Heart right ventricle (tissue), 16 donors: ENCODE data around the gene OR13A1. TPM values are rescaled to one million over a fixed set of nuclear protein-coding genes. Genes with fewer than 3 reads are reported as not detected.
"Not testable (repeated sequence)": the region's sequence is repeated elsewhere in the genome, so short reads cannot be mapped to it uniquely, and the experiment has no call there.

Experiments
- ATAC-seq, 8 donors: fragments of 200-7000 bp; cut with Tn5 transposase; one replicate each; pipeline ENCODE4 v1.9.1; 2020; ENCODE audit warnings: mild to moderate bottlenecking in 8 of 8, moderate library complexity in 8 of 8, moderate number of reproducible peaks in 1 of 8
- DNase-seq, 2 donors: peaks; one replicate each; pipeline ENCODE4 v3.0.0-alpha.2; 2020
- H3K27ac ChIP-seq, 10 donors: fragments of 200-600 bp; sonication (generic) in 2 of 10; one replicate each; pipeline versions ENCODE4 v1.5.0 to v1.8.0; 2020 to 2022; ENCODE audit warnings: mild to moderate bottlenecking in 3 of 10
- H3K27me3 ChIP-seq, 7 donors: fragments of 200-600 bp; one replicate each; pipeline ENCODE4 v1.8.0; 2021 to 2022; ENCODE audit warnings: mild to moderate bottlenecking in 2 of 7
- H3K36me3 ChIP-seq, 9 donors: fragments of 200-600 bp; sonication (generic) in 1 of 9; one replicate each; pipeline versions ENCODE4 v1.5.0 to v1.8.0; 2020 to 2022; ENCODE audit warnings: mild to moderate bottlenecking in 2 of 9
- H3K4me1 ChIP-seq, 9 donors: fragments of 200-600 bp; sonication (generic) in 1 of 9; one replicate each; pipeline versions ENCODE4 v1.5.0 to v1.8.0; 2020 to 2022; ENCODE audit warnings: mild to moderate bottlenecking in 4 of 9
- H3K4me3 ChIP-seq, 10 donors: fragments of 200-600 bp; sonication (generic) in 2 of 10; one replicate each; pipeline versions ENCODE4 v1.5.0 to v1.8.0; 2020 to 2022; ENCODE audit warnings: mild to moderate bottlenecking in 7 of 10, moderate library complexity in 2 of 10
- H3K9me3 ChIP-seq, 11 donors: fragments of 200-600 bp in 10 of 11; sonication (generic) in 2 of 11; one replicate each; pipeline versions ENCODE4 v1.5.0 to v1.8.0; 2013 to 2022; ENCODE audit warnings: mild to moderate bottlenecking in 2 of 11, control low read depth in 1 of 11, moderate library complexity in 1 of 11
- WGBS, 2 donors: extraction: QIAGEN DNeasy Blood & Tissue Kit; methylation state at CpG; one replicate each; pipeline ENCODE4 v1.1.7; 2013; ENCODE audit warnings: inconsistent platforms in 1 of 2; 5-methylcytosine and 5-hydroxymethylcytosine counted together
- intact Hi-C, 10 donors: fragments of 100-400 bp; cut with DNase I; formaldehyde crosslinking; loops; one replicate each; pipeline versions ENCODE4 v1.11.1 to v1.14.2; 2022
- polyA plus RNA-seq, 2 donors: library from polyadenylated mRNA; stranded (reverse); fragments of 200-250 nt; gene quantifications; one replicate each; pipeline ENCODE4 v1.2.3, GENCODE V29; 2013
- total RNA-seq, 10 donors: library from RNA; stranded (reverse); fragmentation: NEBNext Ultra II Directional in 3 of 10; extraction: Animal tissue kit (Norgen Biotek cat#: 25700) in 3 of 10; gene quantifications; one replicate each; pipeline versions ENCODE4 v1.2.1 to v1.2.4, GENCODE V29; 2021 to 2023
- TF ChIP-seq, protein P1 (sequence below), 9 donors: fragments of 200-600 bp; sonication (generic) in 2 of 9; IDR thresholded peaks; one replicate each; pipeline versions ENCODE4 v1.5.0 to v1.8.0; 2021 to 2022; ENCODE audit warnings: antibody characterized with exemption in 9 of 9, mild to moderate bottlenecking in 5 of 9, moderate library complexity in 1 of 9
- donor health status: Arrhythmogenic right ventricular cardiomyopathy.
- donor health status: ischemic (EF 13 %, LVEDD 7.1; RV severe dilation, severe dysfunction).
- donor health status: healthy with polysubstance abuse.
- donor health status: DM: no; HTN: yes; CAD: no.
- donor health status: DM: no; HTN: no; CAD: no.
- donor health status: ischemic (EF 25% LVEDD 6.9; RV normal size, moderate dysfunction).
- donor health status: ischemic (EF 25% LVEDD 5.7; RV mildly dilated, moderate dysfunction).
- donor health status: healthy.
- donor health status: DM: yes; HTN: yes; CAD: no.
- donor health status: Ischemic cardiomyopathy.
- donor health status: ischemic (EF 35%, LVEDD 5.7; RV mildly dilated, moderate dysfunction).
- donor health status: nonischemic (EF 11% LVEDD 7.7; RV severe dilation, severe dysfunction).
- donor health status: DM: yes; HTN: yes; CAD: no.
- donor health status: PGD.
- donor health status: ischemic (EF 29% LVEDD 5.4; RV normal size, mild dysfunction).
- donor health status: nonischemic (EF 23%, LVEDD 6.1; RV moderate dilation, normal function).

Gene OR13A1
- total and polyA plus RNA-seq, 12 donors: 0.04 to 0.12 TPM; not detected in 10

- no peak overlapping the region for H3K27ac ChIP-seq
- peaks cover 0 to 40% (median 0%) of the 10 kb centered on the region in 11 donors for H3K9me3 ChIP-seq
- peaks cover 0 to 28% (median 11%) of the 10 kb centered on the region in 7 donors for H3K27me3 ChIP-seq
- DNase-seq (no peak), ATAC-seq (no peak)
- no peaks in the 10 kb centered on the region for H3K36me3 ChIP-seq
- H3K4me1 ChIP-seq: no peaks in the 10 kb centered on the region
- TF ChIP-seq, protein P1, sequence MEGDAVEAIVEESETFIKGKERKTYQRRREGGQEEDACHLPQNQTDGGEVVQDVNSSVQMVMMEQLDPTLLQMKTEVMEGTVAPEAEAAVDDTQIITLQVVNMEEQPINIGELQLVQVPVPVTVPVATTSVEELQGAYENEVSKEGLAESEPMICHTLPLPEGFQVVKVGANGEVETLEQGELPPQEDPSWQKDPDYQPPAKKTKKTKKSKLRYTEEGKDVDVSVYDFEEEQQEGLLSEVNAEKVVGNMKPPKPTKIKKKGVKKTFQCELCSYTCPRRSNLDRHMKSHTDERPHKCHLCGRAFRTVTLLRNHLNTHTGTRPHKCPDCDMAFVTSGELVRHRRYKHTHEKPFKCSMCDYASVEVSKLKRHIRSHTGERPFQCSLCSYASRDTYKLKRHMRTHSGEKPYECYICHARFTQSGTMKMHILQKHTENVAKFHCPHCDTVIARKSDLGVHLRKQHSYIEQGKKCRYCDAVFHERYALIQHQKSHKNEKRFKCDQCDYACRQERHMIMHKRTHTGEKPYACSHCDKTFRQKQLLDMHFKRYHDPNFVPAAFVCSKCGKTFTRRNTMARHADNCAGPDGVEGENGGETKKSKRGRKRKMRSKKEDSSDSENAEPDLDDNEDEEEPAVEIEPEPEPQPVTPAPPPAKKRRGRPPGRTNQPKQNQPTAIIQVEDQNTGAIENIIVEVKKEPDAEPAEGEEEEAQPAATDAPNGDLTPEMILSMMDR (IDR thresholded peaks at IDR 0.05): no peak
- 88% methylated on average over 4 of the region's 4 CpGs for WGBS, 2 donors
- H3K4me3 ChIP-seq: no peak overlapping the region
- intact Hi-C loops: no loop called here
These were observed 49.4 kb downstream of the OR13A1 start for GRCh38 chr10:45265996-45266395.

GRCh38 chr10:45261946-45262345 is 53.5 kb downstream of the OR13A1 start:
- ATAC-seq (no peak), DNase-seq (no peak)
- 61 to 63% methylated on average over 2 of the region's 2 CpGs for WGBS, 2 donors

GRCh38 chr10:45261243-45261775 is 54.1 kb downstream of the OR13A1 start:
- 88 to 91% methylated on average over 3 of the region's 3 CpGs for WGBS, 2 donors
- no peaks in the 10 kb centered on the region for H3K4me1 ChIP-seq
- intact Hi-C loops: no loop called here
- DNase-seq: no peak
- H3K36me3 ChIP-seq: no peaks in the 10 kb centered on the region
- peaks cover 0 to 22% (median 0%) of the 10 kb centered on the region in 11 donors for H3K9me3 ChIP-seq
- no peak for ATAC-seq
- H3K27me3 ChIP-seq: peaks cover 0 to 29% (median 11%) of the 10 kb centered on the region in 7 donors
- H3K4me3 ChIP-seq: no peak overlapping the region
- TF ChIP-seq, protein P1 (IDR thresholded peaks at IDR 0.05): no peak
- H3K27ac ChIP-seq: no peak overlapping the region

More at GRCh38 chr10:45261946-45262345, 53.5 kb downstream of the OR13A1 start:
- Histone ChIP-seq H3K27me3 (peaks cover 0 to 29% (median 11%) of the 10 kb centered on the region in 7 donors), H3K36me3 (no peaks in the 10 kb centered on the region), H3K27ac (no peak overlapping the region), H3K9me3 (peaks cover 0 to 22% (median 0%) of the 10 kb centered on the region in 11 donors), H3K4me3 (no peak overlapping the region), H3K4me1 (no peaks in the 10 kb centered on the region)
- intact Hi-C loops: no loop called here
- TF ChIP-seq, protein P1 (IDR thresholded peaks at IDR 0.05): no peak

- Histone ChIP-seq H3K9me3 (peaks cover 0 to 19% (median 0%) of the 10 kb centered on the region in 11 donors), H3K27me3 (peaks cover 0 to 29% (median 11%) of the 10 kb centered on the region in 7 donors)
- H3K27ac ChIP-seq, H3K4me1 ChIP-seq, DNase-seq, H3K4me3 ChIP-seq, ATAC-seq, intact Hi-C loops, H3K36me3 ChIP-seq: not testable (repeated sequence)
- WGBS, 2 donors: 40 to 46% methylated on average over 3 of the region's 3 CpGs
These were observed 54.8 kb downstream of the OR13A1 start for GRCh38 chr10:45260635-45261034.

DNA sequence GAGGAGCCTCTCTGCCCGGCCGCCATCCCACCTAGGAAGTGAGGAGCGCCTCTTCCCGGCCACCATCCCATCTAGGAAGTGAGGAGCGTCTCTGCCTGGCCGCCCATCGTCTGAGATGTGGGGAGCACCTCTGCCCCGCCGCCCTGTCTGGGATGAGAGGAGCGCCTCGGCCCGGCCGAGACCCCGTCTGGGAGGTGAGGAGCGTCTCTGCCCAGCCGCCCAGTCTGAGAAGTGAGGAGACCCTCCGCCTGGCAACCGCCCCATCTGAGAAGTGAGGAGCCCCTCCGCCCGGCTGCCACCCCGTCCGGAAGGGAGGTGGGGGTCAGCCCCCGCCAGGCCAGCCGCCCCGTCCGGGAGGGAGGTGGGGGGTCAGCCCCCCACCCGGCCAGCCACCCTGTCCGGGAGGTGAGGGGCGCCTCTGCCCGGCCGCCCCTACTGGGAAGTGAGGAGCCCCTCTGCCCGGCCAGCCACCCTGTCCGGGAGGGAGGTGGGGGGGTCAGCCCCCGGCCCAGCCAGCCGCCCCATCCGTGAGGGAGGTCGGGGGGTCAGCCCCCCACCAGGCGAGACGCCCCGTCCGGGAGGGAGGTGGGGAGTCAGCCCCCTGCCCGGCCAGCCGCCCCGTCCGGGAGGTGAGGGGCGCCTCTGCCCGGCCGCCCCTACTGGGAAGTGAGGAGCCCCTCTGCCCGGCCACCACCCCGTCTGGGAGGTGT is 55.5 kb downstream of the OR13A1 start:
- H3K4me1 ChIP-seq, ATAC-seq, DNase-seq, H3K36me3 ChIP-seq, H3K27ac ChIP-seq, H3K4me3 ChIP-seq: not testable (repeated sequence)
- intact Hi-C loops: loop anchor here in 2 of 10 donors (10.0 kb wide), 2 partner anchors 195 to 205 kb away; no protein-coding TSS in a partner anchor
- Histone ChIP-seq H3K9me3 (peaks cover 0 to 12% (median 0%) of the 10 kb centered on the region in 11 donors), H3K27me3 (peaks cover 0 to 29% (median 11%) of the 10 kb centered on the region in 7 donors)
- WGBS, 2 donors: 82 to 90% methylated on average over 23 to 39 of the region's 50 CpGs
